Cardiac fibroblast (primary cell): ENCODE data around the gene AACS.
"Not testable (repeated sequence)": the region's sequence is repeated elsewhere in the genome, so short reads cannot be mapped to it uniquely, and the experiment has no call there.

Source experiments
- DNase-seq, 2 donors: peaks; one replicate each; pipeline versions ENCODE4 v3.0.0 to v3.0.0-alpha.2; 2010; ENCODE audit warnings: low read depth in 2 of 2
- H3K4me3 ChIP-seq, 2 donors: replicated peaks in 1 of 2; 1 replicate in 1 of 2; 2 replicates in 1 of 2; pipeline ENCODE4 v1.5.1; 2011; ENCODE audit warnings: low read depth in 2 of 2, low read length in 2 of 2, mild to moderate bottlenecking in 2 of 2, moderate library complexity in 1 of 2
- CTCF ChIP-seq: IDR thresholded peaks from one replicate; pipeline ENCODE4 v1.5.1; 2011; ENCODE audit warnings: low read depth, mild to moderate bottlenecking, low read length, inconsistent platforms

AACS gene

GRCh38 chr12:125023065-125023464 is 42.2 kb upstream of the AACS start:
- no peak for TF ChIP-seq CTCF
- no peak overlapping the region for H3K4me3 ChIP-seq
- no peak for DNase-seq

GRCh38 chr12:125024949-125025563 is 40.2 kb upstream of the AACS start:
- DNase-seq, result no peak
- no peak for TF ChIP-seq CTCF
- no peak overlapping the region for H3K4me3 ChIP-seq

GRCh38 chr12:125025606-125026235 is 39.5 kb upstream of the AACS start:
- no peak for DNase-seq
- H3K4me3 ChIP-seq, result no peak overlapping the region
- no peak for TF ChIP-seq CTCF

- no peak for DNase-seq
- TF ChIP-seq CTCF, result no peak
- H3K4me3 ChIP-seq, result no peak overlapping the region
Observed at GRCh38 chr12:125028106-125028505, 37.1 kb upstream of the AACS start.

GRCh38 chr12:125029761-125030358 is 35.4 kb upstream of the AACS start:
- TF ChIP-seq CTCF, result no peak
- DNase-seq, result peak in 1 of 2 donors; percentile 48
- no peak overlapping the region for H3K4me3 ChIP-seq

- not testable (repeated sequence) for DNase-seq
Observed at GRCh38 chr12:125031471-125031870, 33.8 kb upstream of the AACS start.

DNA sequence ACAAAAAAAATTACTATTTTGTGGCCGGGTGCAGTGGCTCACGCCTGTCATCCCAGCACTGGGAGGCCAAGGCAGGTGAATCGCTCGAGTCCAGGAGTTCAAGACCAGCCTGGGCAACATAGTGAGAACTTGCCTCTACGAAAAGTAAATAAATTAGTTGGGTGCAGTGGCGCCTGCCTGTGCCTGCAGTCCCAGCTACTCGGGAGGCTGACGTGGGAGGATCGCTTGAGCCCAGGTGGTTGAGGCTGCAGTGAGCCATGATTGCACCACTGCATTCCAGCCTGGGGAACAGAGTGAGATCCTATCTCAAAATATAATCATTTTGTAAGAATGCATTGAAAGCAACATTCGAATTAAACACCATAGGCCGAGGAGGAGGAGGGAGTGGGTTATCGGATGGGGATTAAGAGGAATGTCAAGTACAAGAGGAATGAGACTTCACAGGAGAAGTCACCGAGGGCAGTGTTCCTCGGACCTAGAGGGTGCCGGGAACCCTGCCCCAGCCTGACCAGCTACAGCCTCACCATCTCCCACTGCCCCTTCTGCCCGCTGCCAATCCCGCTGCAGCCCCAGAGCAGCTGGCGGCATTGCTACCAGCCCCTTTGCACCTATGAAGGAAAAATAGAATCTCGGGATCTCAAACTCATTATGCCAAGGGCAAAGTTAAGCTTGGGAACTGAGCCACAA is 32.6 kb upstream of the AACS start:
- no peak for TF ChIP-seq CTCF
- H3K4me3 ChIP-seq, result no peak overlapping the region
- no peak for DNase-seq

More at GRCh38 chr12:125031471-125031870, 33.8 kb upstream of the AACS start:
- H3K4me3 ChIP-seq, result not testable (repeated sequence)
